GM19099 (cell line): Measurements from ENCODE around the gene STK16.
A peak's percentile ranks its signal among the peaks of the same experiment; 100 is the strongest.

Experiments used
- POLR2A ChIP-seq: IDR thresholded peaks from 3 replicates; pipeline ENCODE4 v1.6.1; 2011; ENCODE audit warnings: low read depth; ENCODE audit not compliant: insufficient read length; ENCODE audit errors: extremely low read depth

Gene STK16

DNA sequence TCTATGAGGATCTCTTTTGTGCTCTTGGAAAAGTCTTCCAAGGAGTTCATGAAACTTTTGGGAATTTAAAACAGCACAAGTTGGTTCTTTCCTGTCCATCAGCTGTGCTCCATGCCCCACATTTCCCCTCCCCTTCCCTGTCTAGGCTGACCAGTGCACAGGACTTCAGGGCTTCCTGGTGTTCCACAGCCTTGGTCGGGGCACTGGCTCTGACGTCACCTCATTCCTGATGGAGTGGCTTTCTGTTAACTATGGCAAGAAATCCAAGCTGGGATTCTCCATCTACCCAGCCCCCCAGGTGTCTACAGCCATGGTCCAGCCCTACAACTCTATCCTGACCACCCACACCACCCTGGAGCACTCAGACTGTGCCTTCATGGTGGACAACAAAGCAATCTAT is 25.7 kb downstream of the STK16 start:
- no peak for TF ChIP-seq POLR2A

DNA sequence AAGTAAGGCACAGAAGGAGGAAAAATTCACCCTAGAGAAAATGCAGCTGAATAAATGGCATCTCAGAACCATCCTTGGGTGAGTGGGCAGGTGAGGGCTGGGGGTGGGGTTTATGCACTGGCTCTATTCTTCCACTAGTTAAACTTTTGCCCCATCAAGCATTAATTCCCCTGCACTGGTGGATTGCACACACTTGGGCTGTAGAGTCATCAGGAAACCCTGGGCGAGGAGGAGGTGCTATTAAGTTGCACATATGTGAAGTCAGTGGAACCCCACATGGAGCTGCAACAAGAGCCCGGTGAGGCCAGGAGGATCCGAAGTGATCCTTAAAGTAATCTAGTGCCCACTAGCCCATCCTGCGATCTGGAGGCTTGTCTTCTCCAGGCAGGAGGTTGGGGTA is 27.1 kb downstream of the STK16 start:
- no peak for TF ChIP-seq POLR2A

DNA sequence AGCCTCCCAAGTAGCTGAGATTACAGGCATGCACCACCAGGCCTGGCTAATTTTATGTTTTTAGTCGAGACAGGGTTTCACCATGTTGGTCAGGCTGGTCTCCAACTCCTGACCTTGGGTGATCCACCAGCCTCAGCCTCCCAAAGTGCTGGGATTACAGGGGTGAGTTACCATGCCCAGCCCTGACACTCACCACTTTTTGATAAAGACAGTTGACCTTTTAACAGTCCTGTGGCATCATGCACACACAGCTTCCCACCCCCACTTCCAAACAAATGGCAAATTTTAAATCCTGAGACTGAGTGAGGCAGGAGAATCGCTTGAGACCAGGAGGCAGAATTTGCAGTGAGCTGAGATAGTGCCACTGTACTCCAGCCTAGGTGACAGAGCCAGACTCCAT is 27.7 kb downstream of the STK16 start:
- no peak for TF ChIP-seq POLR2A

DNA sequence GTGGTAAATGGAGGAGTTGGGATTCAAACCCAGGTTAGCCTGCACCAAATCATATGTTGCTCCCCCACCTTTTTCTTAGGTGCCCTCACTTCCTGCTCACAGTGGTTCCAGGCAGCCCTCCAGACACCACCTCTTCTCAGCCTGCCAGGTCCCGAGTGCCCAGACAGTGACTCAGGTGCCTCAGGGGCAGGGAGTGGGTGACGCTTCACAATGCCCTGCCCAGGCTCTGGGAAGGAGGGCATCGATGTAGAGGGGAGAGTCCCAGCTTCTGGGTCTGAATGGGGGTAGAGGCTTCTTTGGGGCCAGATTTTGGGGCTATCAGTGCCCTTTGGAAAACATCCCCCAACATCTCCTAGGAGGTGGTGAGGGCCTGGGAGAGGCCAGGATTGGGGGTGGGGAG is 28.7 kb downstream of the STK16 start:
- TF ChIP-seq POLR2A, result no peak

DNA sequence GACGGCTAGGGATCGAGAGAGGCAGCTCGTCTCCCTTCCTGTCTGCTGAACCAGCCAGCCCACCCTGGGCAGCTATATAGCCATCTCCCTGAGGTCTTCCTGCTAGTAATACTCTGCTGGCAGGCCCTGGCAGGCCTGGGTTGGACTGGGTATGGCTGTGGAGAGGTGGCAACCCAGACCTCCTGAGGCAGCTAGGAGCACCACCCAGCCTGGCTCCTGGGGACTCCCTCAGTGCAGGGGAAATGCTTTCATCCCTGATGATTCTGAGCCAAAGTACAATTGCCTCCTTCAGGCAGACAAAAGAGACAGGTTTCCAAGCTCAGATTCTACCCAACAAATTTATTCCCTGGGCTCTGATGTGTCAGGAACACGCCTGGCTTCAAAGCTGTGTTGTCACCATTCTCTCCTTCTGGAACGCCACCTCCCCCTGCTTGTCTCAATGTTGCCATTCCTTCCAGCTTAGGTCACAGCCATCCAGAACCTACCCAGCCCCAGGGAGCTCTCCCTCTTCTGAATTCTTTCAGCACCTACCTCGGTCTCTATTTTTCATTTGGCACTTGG is 29.2 kb downstream of the STK16 start:
- TF ChIP-seq POLR2A, result no peak

DNA sequence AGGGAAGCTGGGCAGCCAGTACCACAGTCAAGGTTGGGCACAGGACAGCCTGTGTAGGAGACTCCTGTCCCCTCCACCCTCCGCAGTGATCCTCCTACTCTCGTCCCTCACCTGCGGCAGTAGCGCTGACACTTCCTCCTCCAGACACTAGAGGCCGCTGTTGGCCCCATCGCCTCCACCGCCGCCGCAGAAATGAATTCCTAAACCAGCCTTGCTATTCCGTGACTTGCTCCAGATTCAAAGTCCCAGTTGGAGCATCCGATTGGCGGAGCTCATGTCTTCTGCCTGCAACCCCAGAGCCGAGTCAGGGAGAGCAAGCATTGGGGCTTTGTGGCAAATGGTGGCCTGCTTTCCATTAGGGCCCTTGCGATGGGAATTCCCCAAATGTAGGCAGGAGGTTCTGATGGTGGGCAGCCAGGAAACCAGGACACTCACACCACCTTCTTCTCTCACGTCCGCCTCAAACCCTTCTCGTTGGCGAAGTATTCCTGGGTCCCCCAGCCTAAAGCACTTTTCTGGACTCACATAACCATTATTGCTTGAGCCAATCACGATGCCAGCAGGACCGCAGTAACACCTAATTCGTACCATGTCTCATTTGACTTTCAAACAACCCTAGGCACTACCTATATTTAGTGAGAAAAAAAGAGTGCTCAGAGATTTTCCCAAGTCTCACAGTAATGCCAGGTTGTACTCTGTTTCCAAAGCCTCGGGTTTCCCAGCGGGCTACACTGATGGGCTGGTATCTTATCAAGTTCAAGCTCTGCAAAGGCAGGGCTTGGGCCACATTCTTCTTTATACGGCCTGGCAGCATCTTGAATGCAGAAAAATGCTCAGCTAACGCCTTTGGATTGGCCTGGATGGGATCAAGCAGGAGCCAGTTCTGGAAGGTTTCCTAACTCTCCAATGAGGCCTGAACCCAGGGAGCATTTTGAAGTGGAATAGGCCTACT is 32.7 kb downstream of the STK16 start:
- peak; percentile 54 for TF ChIP-seq POLR2A

DNA sequence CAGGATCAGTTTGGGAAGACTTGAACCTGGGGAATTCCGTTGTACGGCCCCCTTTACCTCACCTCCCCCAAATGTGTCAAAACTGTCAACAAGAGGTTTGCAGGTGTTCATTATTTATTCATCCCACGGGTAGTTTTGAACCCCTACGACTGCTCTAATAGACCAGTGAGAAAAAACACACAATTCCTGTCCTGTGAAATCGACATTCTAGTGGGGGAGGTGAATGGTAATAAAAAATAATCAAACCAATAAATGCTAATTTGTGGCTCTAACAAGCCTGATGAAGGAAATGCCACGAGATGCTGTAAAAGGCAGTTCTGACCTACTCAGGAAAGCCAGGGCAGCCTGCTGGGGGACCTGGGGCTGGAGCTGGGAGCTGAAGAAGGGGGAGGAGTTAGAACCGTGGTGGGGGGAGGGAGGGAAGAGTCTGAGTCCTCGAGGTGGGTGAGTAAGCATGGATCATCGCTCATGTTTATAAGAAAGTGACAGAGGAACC is 33.4 kb downstream of the STK16 start:
- TF ChIP-seq POLR2A, result no peak

DNA sequence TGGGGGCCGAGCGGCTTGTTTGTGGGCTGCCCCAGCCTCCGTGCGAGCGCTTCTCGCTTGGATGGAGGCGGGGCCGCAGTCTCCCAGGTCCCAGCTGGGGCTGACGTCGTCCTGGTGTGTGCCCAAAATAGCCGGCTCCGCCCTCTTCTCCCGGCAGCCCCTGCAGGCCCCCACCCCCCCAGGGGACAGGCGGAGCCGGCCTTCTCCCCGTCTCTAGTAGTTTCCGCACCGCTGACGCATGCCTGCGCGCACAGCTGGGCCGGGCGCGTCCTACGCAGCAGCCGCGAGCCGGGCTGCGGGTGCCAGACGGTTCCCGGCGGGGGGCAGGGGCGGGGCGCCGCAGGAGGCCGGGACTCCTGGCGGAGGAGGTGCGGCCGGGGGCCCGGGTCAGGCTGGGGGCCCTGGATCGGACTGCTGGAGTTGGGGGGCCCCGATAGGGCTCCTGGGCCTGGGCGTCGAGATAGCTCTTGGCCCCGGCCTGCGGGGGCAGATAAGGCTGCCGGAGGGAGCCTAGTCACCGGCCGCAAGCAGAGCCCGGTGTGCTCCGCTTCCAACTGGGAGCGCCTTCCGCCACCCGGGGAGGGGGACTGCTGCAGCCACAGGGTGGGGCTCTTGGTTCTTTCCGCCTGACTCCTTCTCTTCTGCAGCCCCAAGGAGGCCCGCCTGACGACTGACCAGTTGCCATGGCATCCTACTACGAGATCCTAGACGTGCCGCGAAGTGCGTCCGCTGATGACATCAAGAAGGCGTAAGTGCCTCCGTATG is 34.1 kb downstream of the STK16 start, which contains the start of gene DNAJB2:
TSS of gene DNAJB2 (plus strand) at position 216 of the 765 bp plus-strand sequence. CDS start at position 684, 468 bp downstream.
- TF ChIP-seq POLR2A, result peak; percentile 86

DNA sequence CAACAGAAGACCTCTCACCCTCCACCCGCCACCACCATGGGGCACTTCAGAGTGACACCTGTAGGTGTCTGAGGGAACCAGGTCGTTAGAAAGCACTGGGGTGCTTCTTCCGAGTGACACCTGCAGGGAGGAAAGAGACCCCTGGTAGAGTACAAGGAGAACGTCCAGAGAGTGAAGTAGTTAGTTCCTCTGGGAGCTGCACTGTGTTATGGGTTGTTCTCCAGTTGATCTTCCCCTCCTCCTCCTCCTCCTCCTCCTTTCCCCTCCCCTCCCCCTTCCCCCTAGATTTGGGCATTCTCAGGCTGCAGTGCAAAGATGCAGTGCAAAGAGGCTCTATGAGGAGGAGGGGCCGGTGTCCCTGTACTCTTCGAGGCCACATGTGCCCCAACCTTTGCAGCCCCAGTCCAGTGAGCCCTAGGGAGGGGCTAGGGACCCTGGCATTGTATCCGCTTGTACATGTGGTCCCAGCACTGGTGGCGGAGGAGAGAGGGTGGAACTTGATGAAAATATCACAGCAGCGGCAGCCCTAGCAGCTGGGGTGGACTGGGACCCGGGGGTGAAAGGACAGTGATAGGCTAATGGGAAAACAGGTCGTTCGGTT is 34.7 kb downstream of the STK16 start:
- no peak for TF ChIP-seq POLR2A

DNA sequence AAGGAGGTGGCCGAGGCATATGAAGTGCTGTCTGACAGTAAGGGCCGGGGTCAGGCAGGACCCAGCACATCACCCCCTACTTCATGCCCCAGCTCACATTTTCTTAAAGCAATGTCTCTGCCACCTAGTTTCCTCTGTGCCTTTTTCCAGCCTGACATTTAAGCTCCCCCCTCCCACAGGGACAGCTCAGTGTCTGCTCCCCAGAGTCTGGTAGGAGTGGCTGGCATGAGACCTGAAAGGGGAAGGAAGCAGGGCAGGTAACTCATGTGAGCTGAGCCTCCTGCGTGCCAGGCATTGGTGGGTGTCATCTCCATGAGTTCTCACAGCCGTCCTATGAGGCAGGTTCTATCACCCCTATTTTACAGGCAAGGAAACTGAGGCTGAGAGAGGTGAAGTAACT is 35.4 kb downstream of the STK16 start:
- TF ChIP-seq POLR2A, result no peak

DNA sequence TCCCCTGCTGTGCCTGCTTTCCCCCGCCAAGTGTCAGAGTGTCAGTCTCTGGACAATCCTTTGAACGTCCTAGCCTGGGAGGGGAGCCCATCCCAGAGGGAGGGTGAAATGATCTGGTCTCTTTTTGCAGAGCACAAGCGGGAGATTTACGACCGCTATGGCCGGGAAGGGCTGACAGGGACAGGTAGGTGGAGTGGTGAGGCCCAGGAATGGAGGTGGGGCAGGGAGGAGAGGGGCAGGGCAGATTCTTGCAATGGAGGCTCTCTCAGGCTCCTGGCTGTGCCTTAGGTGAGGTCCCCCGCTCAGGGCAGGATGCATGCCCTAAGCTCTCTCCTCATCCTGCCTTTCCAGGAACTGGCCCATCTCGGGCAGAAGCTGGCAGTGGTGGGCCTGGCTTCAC is 36.3 kb downstream of the STK16 start:
- TF ChIP-seq POLR2A, result no peak

DNA sequence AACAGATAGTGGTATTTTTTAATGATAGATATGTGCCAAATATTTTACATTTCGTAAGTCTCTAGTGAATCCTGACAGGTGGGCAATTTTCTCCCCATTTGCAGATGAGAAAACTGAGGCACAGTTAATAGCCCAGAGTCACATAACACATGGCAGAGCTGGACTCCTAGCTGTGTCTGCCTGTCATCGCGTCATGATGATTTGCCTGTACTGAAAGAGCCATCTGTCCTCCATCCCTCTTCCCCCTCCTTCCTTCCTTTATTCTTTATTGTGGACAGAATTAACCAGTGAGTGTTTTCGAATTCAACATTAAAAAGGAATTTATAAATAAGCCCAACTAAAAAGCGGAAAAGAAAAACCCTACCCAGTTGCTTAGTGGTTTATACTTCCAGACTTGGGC is 37.1 kb downstream of the STK16 start:
- no peak for TF ChIP-seq POLR2A

DNA sequence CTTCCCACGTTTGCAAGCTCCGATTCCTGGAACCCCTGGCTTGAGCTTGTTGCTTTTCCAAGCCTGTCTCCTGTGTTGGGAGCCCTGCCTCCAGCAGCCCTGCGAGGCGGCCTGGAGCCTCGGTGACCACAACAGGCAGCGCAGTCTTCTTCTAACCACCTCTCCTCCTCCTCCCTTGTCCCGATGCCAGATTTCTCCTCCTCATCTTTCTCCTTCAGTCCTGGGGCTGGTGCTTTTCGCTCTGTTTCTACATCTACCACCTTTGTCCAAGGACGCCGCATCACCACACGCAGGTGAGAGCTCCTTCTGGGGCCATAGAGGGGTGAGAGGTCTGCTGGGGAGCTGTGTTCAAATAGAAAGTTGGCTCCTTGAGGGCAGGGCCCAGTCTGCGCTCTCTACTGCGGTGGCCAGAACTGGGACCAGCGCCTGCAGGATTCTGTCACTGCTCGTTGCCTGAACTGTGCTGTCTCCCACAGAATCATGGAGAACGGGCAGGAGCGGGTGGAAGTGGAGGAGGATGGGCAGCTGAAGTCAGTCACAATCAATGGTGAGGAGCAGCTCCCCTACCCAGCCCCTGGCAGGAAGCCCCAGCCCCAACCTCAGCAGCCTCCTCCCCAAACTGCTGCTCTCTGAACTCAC is 37.8 kb downstream of the STK16 start:
- TF ChIP-seq POLR2A, result no peak
